HPDE6-E6E7 (cell line): ENCODE data around the gene BATF3.

Experiments
- DNase-seq: peaks from one replicate; pipeline ENCODE4 v3.0.0; 2011; ENCODE audit warnings: missing footprints; ENCODE audit errors: extremely low spot score

BATF3 gene

GRCh38 chr1:212684521-212685090, 15.0 kb downstream of the BATF3 start:
- no peak for DNase-seq

DNA sequence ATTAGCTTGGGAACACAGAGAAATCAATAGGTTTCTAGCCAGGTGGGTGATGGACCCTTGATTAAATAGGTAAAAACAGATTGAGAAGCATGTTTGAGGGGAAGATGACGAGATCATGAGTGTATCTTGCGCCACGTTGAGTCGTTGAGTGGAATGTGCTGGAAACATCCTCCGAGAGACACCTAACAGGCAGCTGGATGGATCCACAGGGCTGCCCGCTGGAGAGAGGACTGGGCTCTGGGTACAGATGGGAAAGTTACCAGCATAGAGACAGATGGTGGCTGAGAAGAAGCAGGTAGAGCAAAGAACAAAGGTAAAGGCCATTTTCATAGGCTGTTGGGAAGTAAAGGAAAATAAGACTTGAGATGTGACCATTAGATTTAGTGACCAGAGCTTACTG, 15.6 kb downstream of the BATF3 start:
- no peak for DNase-seq

- no peak for DNase-seq
Observed at GRCh38 chr1:212683357-212683722, 16.3 kb downstream of the BATF3 start.

- DNase-seq, result no peak
Observed at GRCh38 chr1:212680680-212681389, 18.8 kb downstream of the BATF3 start.

DNA sequence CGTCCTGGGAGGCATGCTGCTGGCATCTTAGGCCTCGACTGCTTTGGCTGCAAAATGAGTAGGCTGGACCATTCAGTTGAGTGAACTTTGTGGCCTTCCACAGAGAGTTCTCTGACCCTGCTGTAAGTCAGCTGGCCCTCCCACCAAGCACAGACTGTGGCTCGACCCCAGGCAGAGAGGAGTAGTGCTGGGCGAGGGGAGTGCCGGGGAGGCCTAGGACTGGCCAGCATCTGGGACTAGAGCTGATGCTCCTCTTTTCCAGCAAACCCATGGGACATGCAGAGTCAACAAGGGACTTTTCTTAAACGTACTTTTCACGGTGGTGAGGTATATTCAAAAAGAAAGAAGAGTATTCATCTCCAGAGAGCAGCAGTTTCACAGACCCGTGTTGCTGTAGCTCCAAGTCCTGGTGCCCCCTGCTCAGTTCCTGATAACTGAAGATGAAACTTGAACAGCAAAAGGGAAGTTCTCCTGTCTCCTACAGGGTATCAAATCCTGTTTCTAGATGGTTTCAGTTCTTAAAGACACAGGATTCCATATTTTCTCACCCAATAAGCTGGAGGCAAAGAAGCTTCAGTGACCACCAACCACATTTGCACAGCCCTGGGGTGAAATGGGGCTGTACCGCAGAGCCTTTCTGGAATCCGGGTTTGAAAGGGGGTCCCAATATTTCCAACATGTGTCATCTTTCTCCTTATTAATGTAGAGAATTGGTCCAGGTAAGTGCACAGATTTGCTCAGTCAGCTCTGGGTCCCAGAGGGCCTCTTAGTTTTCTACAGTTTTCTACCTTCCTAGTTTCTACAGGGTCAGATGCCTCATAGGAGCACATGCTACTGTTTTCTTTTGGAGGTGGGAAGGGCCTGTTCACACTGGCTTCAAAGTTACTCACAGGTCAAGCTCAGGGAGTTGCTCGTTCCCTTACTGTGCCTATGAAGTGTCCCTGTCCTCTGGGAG, 20.9 kb downstream of the BATF3 start:
- no peak for DNase-seq

DNA sequence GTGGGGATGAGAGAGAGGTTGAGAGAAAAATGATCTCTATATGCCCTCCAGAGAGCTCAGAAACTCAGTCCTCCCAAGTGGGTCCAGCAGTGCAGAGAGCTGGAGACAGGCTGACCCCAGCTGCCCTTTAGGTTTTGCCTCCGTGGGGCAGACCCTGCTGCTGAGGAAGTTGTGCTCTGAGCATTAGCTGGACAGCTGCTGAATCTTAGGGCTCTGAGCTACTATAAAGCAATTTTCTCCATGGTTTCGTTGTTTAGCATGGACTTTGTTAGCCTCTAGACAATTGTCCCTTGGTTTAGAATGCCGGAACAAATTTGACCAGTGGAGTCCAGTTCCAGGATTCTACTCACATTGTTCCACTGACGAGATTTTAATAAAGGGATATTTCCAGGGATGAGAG, 22.1 kb downstream of the BATF3 start:
- no peak for DNase-seq

DNA sequence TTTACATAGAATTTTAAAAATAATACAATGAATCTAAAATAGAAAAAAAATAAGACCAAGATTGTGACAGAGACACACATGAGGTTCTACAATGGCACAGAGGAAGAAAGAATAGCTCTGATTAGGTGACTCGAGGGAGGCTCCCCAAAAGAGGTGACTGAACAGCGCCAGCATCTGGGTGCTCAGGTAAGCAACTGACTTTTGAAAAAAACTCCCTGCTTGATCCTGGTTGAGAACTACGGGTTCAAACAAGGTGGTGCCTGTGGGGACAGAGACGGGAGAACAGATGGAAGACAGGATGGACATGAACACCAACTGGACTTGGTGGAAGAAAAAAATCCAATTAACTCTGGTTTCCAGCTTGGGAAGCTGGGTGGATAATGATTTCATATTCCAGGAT, 22.5 kb downstream of the BATF3 start:
- DNase-seq, result no peak

DNA sequence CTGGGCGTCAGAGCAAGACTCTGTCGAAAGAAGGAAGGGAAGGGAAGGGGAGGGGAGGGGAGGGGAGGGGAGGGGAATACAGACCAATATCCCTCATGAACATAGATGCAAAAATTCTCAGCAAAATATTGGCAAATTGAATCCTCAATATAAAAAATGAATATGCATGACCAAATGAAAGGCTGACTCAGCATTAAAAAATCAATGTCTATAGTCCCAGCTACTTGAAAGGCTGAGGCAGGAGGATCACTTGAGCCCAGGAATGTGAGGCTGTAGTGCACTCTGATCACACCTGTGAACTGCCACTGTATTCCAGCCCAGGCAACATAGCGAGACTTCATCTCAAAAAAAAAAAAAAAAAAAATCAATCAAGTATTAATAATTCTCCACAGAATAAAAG, 24.0 kb downstream of the BATF3 start:
- no peak for DNase-seq

DNA sequence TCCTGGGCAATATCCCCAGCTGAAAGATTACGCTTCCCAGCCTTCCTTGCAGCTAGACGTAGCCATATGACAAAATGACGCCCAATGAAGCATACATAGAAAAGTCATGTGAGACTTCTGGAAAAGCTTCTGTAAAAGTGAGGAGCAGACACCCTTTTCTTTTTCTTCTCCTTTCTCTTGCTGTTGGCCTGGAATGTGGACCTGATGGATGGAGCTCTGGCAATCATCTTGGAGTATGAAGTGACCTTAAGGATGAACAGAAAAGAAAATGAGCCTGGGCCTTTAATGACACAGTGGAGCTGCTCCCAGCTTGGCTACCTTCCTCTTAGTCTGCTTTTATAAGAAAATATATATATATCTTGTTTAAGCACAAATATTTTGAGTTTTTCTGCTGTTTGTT, 24.8 kb downstream of the BATF3 start:
- no peak for DNase-seq

- DNase-seq, result peak; percentile 69
Observed at GRCh38 chr1:212671342-212672031, 28.2 kb downstream of the BATF3 start.

GRCh38 chr1:212670882-212671281, 28.8 kb downstream of the BATF3 start:
- DNase-seq, result no peak

DNA sequence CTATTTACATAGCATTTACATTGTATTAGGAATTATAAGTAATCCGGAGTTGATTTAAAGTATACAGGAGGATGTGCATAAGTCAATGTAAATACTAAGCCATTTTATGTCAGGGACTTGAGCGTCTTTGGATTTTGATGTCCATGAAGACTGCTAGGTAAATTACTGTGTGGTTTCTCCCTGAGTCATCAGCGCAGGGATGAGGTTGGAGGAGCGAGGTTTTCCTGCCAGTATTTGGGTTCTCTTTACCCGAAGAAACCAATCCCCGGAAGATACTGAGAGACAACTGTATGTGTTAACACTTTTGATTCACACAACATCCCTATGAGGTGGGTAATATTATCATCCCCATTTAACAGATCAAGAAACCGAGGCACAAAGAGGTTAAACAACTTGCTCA, 29.3 kb downstream of the BATF3 start:
- DNase-seq, result no peak

GRCh38 chr1:212669600-212669999, 30.0 kb downstream of the BATF3 start:
- no peak for DNase-seq

GRCh38 chr1:212669102-212669501, 30.5 kb downstream of the BATF3 start:
- no peak for DNase-seq

GRCh38 chr1:212668477-212668876, 31.2 kb downstream of the BATF3 start:
- DNase-seq, result no peak

GRCh38 chr1:212667223-212668139, 32.2 kb downstream of the BATF3 start:
- peak; percentile 41 for DNase-seq

- DNase-seq, result no peak
Observed at GRCh38 chr1:212666116-212666775, 33.4 kb downstream of the BATF3 start.

- DNase-seq, result peak; percentile 74
Observed at GRCh38 chr1:212665241-212666115, 34.2 kb downstream of the BATF3 start.

- no peak for DNase-seq
Observed at GRCh38 chr1:212664409-212665199, 35.0 kb downstream of the BATF3 start.
